Mesenchymal stem cell (in vitro differentiated cells and primary cell): ENCODE results near the gene CLDND1.
"Not testable (repeated sequence)": the region's sequence is repeated elsewhere in the genome, so short reads cannot be mapped to it uniquely, and the experiment has no call there.

ENCODE experiments used
- DNase-seq: peaks from one replicate; pipeline ENCODE4 v3.0.0-alpha.2; 2013
- H2AFZ ChIP-seq: one replicate; pipeline ENCODE4 v1.6.1; 2013; ENCODE audit warnings: low read depth, mild to moderate bottlenecking, control low read depth, inconsistent platforms, low read length, moderate library complexity
- H2AK5ac ChIP-seq: 2 replicates; pipeline ENCODE4 v1.6.1; 2013; ENCODE audit warnings: low read length, moderate library complexity, mild to moderate bottlenecking, inconsistent platforms; ENCODE audit not compliant: severe bottlenecking
- H2BK120ac ChIP-seq: one replicate; pipeline ENCODE4 v1.6.1; 2013; ENCODE audit warnings: low read depth, mild to moderate bottlenecking, inconsistent platforms, low read length, moderate library complexity
- H2BK12ac ChIP-seq, 2 experiments: one replicate each; pipeline ENCODE4 v1.6.1; 2013; ENCODE audit warnings: inconsistent platforms in 2 of 2, low read length in 2 of 2, mild to moderate bottlenecking in 2 of 2, moderate library complexity in 2 of 2, control low read depth in 1 of 2
- H2BK15ac ChIP-seq: one replicate; pipeline ENCODE4 v1.6.1; 2013; ENCODE audit warnings: mild to moderate bottlenecking, low read depth, inconsistent platforms; ENCODE audit not compliant: poor library complexity, severe bottlenecking
- H2BK5ac ChIP-seq: 2 replicates; pipeline ENCODE4 v1.6.1; 2013; ENCODE audit warnings: low read depth, mild to moderate bottlenecking, low read length, control low read depth, inconsistent platforms; ENCODE audit not compliant: poor library complexity, severe bottlenecking
- H3K14ac ChIP-seq, 2 experiments: one replicate each; pipeline ENCODE4 v1.6.1; 2013; ENCODE audit warnings: inconsistent platforms in 2 of 2, low read length in 2 of 2, control low read depth in 1 of 2, mild to moderate bottlenecking in 1 of 2, moderate library complexity in 1 of 2
- H3K18ac ChIP-seq, 2 experiments: one replicate each; pipeline ENCODE4 v1.6.1; 2013; ENCODE audit warnings: inconsistent platforms in 2 of 2, low read length in 2 of 2, control low read depth in 1 of 2, low read depth in 1 of 2, mild to moderate bottlenecking in 1 of 2
- H3K23ac ChIP-seq, 2 experiments: one replicate each; pipeline ENCODE4 v1.6.1; 2013; ENCODE audit warnings: inconsistent platforms in 2 of 2, low read length in 2 of 2, mild to moderate bottlenecking in 2 of 2, moderate library complexity in 2 of 2, control low read depth in 1 of 2
- H3K27ac ChIP-seq: 2 replicates; pipeline ENCODE4 v1.5.1; 2013; ENCODE audit warnings: mild to moderate bottlenecking, moderate library complexity, low read length, control low read depth, inconsistent platforms; ENCODE audit not compliant: poor library complexity, severe bottlenecking
- H3K27me3 ChIP-seq, 2 experiments: 2 replicates each; pipeline versions ENCODE4 v1.6.1 to v1.7.0; 2013; ENCODE audit warnings: low read length in 2 of 2, mild to moderate bottlenecking in 2 of 2, moderate library complexity in 2 of 2, control low read depth in 1 of 2, inconsistent platforms in 1 of 2; ENCODE audit not compliant: control insufficient read depth in 1 of 2, insufficient read depth in 1 of 2
- H3K36me3 ChIP-seq, 2 experiments: 2 replicates each; pipeline versions ENCODE4 v1.6.1 to v1.7.0; 2013; ENCODE audit warnings: low read length in 2 of 2, control low read depth in 1 of 2, inconsistent platforms in 1 of 2, low read depth in 1 of 2, mild to moderate bottlenecking in 1 of 2; ENCODE audit not compliant: insufficient read depth in 2 of 2, control insufficient read depth in 1 of 2
- H3K4ac ChIP-seq, 2 experiments: one replicate each; pipeline ENCODE4 v1.6.1; 2013; ENCODE audit warnings: inconsistent platforms in 2 of 2, low read length in 2 of 2, mild to moderate bottlenecking in 2 of 2, moderate library complexity in 2 of 2, control low read depth in 1 of 2, low read depth in 1 of 2
- H3K4me1 ChIP-seq: 2 replicates; pipeline ENCODE4 v1.6.1; 2013; ENCODE audit warnings: low read depth, low read length, control low read depth; ENCODE audit not compliant: control insufficient read depth, insufficient read depth
- H3K4me2 ChIP-seq: 2 replicates; pipeline ENCODE4 v1.6.1; 2013; ENCODE audit warnings: low read length, mild to moderate bottlenecking, inconsistent platforms; ENCODE audit not compliant: poor library complexity, severe bottlenecking
- H3K4me3 ChIP-seq, 2 experiments: 2 replicates each; pipeline versions ENCODE4 v1.5.1 to v1.7.0; 2013; ENCODE audit warnings: low read length in 2 of 2, mild to moderate bottlenecking in 2 of 2, control low read depth in 1 of 2, low read depth in 1 of 2; ENCODE audit not compliant: insufficient read depth in 1 of 2
- H3K79me1 ChIP-seq: replicated peaks from 2 replicates; pipeline ENCODE4 v1.6.1; 2013; ENCODE audit warnings: mild to moderate bottlenecking, control low read depth, low read length, inconsistent platforms; ENCODE audit not compliant: poor library complexity, severe bottlenecking
- H3K9ac ChIP-seq: 2 replicates; pipeline ENCODE4 v1.7.0; 2013; ENCODE audit warnings: mild to moderate bottlenecking, low read length, moderate library complexity
- H3K9me3 ChIP-seq: 2 replicates; pipeline ENCODE4 v1.7.0; 2013; ENCODE audit warnings: mild to moderate bottlenecking, low read length; ENCODE audit not compliant: control insufficient read depth
- H4K8ac ChIP-seq: one replicate; pipeline ENCODE4 v1.6.1; 2013; ENCODE audit warnings: inconsistent platforms, mild to moderate bottlenecking, low read length, moderate library complexity
- H4K91ac ChIP-seq: one replicate; pipeline ENCODE4 v1.6.1; 2013; ENCODE audit warnings: mild to moderate bottlenecking, low read length, inconsistent platforms
- WGBS: methylation state at CpG from one replicate; pipeline ENCODE4 v1.1.7; 2013; ENCODE audit warnings: mixed read lengths; 5-methylcytosine and 5-hydroxymethylcytosine counted together

Gene CLDND1

DNA sequence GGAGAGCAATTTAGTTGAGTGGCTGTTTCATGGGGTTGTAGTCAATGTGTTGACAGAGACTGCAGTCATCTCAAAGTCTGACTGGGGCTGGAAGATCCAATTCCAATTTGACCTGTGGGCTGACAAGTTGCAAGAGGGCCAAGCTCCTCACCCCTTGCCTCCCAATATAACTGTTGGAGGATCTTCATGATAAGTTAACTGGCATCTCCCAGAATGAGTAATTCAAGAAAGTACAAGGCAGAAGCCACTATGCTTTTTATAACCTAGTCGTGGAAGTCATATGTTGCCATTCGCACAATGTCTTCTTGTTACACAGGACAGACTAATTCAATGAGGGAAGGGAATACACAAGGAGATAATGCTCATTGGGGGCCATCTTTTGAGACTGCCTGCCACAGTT is 38.2 kb upstream of the CLDND1 start:
- Histone ChIP-seq H3K27ac (no peak overlapping the region), H3K4ac (no peak overlapping the region), H3K79me1 (no peaks in the 10 kb centered on the region), H2BK15ac (no peak overlapping the region), H2AK5ac (no peak overlapping the region), H3K9me3 (no peaks in the 10 kb centered on the region), H4K91ac (no peak overlapping the region), H3K4me1 (no peaks in the 10 kb centered on the region), H4K8ac (no peak overlapping the region), H3K14ac (no peak overlapping the region), H3K9ac (no peak overlapping the region), H3K23ac (no peak overlapping the region), H3K27me3 (peaks cover 4 to 11% of the 10 kb centered on the region in 2 experiments), H3K18ac (no peak overlapping the region), H3K4me3 (no peak overlapping the region), H3K36me3 (no peaks in the 10 kb centered on the region), H2BK5ac (no peak overlapping the region), H2BK120ac (no peak overlapping the region), H3K4me2 (no peak overlapping the region), H2AFZ (no peak overlapping the region), H2BK12ac (no peak overlapping the region)
- 100% methylated on average over 2 of the region's 2 CpGs for WGBS
- DNase-seq, result no peak

DNA sequence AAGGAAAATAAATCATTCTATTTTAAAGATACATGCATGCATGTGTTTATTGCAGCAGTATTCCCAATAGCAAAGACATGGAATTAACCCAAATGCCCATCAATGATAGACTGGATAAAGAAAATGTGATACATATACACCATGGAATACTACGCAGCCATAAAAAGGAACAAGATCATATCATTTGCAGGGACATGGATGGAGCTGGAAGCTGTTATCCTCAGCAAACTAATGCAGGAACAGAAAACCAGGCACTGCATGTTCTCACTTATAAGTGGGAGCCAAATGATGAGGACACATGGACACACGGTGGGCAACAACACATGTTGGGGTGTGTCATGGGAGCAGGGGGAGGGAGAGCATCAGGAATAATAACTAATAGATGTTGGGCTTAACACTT is 37.1 kb upstream of the CLDND1 start:
- H2BK12ac ChIP-seq, H4K8ac ChIP-seq, H3K4ac ChIP-seq, H3K4me1 ChIP-seq, H3K4me2 ChIP-seq, H2BK15ac ChIP-seq, H2AFZ ChIP-seq, H4K91ac ChIP-seq, H3K9me3 ChIP-seq, H2BK120ac ChIP-seq, H3K36me3 ChIP-seq, H2AK5ac ChIP-seq, H3K27ac ChIP-seq, H2BK5ac ChIP-seq, DNase-seq, H3K23ac ChIP-seq, H3K4me3 ChIP-seq, H3K14ac ChIP-seq, H3K18ac ChIP-seq, H3K79me1 ChIP-seq, H3K9ac ChIP-seq: not testable (repeated sequence)
- peaks cover 4 to 11% of the 10 kb centered on the region in 2 experiments for H3K27me3 ChIP-seq
- WGBS, result 100% methylated on average over 2 of the region's 2 CpGs

DNA sequence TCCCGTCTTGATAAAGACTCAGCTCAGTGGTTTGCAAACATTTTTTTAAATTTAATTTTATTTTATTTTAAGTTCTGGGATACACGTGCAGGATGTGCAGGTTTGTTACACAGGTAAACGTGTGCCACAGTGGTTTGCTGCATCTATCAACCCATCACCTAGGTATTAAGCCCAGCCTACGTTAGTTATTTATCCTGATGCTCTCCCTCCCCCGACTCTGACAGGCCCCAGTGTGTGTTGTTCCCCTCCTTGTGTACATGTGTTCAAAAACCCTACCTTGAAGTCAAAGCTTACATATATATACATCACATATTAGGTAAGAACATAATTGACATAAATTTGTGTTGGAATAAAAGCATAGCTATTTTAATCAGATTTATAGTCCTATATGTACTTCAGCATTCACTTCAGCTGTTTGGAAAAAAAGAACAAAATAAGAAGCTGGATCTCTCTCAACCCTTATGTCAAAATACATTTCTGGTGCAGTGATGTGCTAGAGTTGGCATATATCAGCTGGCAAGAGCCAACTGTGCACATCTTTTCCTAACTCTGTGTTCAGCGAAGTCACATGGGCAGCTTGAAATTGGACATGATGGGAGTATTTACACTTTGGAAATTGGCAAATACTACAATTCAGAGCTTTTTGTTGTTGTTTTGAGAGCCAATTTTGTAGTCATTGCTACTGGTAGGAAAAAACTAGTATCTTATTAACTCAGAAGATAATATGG is 35.6 kb upstream of the CLDND1 start:
- Histone ChIP-seq H3K9me3 (no peaks in the 10 kb centered on the region), H2BK15ac (no peak overlapping the region), H3K79me1 (no peaks in the 10 kb centered on the region), H2AK5ac (no peak overlapping the region), H3K18ac (no peak overlapping the region), H3K4me2 (no peak overlapping the region), H2BK120ac (no peak overlapping the region), H3K27ac (no peak overlapping the region), H3K36me3 (no peaks in the 10 kb centered on the region), H4K8ac (no peak overlapping the region), H3K9ac (no peak overlapping the region), H3K23ac (no peak overlapping the region), H2AFZ (no peak overlapping the region), H2BK5ac (no peak overlapping the region), H3K27me3 (peaks cover 4 to 11% of the 10 kb centered on the region in 2 experiments), H2BK12ac (no peak overlapping the region), H3K4me3 (no peak overlapping the region), H3K4me1 (no peaks in the 10 kb centered on the region), H3K4ac (no peak overlapping the region), H3K14ac (no peak overlapping the region), H4K91ac (no peak overlapping the region)
- 89% methylated on average over 4 of the region's 6 CpGs for WGBS
- no peak for DNase-seq

DNA sequence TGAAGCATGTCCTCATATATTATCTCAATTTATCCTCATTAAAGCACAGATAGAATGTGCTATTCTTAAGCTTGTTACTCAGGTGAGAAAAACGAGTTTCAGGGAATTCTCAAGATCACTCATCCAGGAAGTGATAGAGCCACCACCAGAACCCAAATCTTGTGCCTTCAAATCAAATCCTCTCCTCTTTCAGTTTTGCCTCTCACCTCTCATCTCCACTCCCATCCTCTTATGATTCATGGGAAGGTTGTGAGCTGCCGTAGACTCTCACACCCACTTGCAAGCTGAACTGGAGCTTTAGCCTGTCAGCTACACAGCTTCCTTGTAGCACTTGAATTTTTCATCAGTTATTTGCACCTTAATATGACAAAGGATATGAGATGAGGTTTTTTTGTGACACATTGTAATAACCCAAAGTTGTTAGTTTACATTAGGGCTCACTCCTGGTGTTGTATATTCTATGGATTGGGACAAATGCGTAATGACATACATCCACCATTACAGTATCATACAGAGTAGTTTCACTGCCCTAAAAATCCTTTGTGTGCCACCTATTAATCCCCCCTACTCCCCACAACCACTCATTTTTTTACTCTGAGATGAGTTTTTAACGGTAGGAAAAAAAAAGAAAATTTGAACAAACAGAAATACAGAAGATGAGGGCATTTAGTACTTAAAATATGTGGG is 34.8 kb upstream of the CLDND1 start:
- Histone ChIP-seq H3K23ac (no peak overlapping the region), H4K91ac (no peak overlapping the region), H2AK5ac (no peak overlapping the region), H2BK120ac (no peak overlapping the region), H3K4me2 (no peak overlapping the region), H3K79me1 (no peaks in the 10 kb centered on the region), H2AFZ (no peak overlapping the region), H3K9ac (no peak overlapping the region), H3K14ac (no peak overlapping the region), H2BK15ac (no peak overlapping the region), H2BK5ac (no peak overlapping the region), H3K27me3 (peaks cover 4 to 15% of the 10 kb centered on the region in 2 experiments), H3K27ac (no peak overlapping the region), H3K36me3 (no peaks in the 10 kb centered on the region), H4K8ac (no peak overlapping the region), H3K9me3 (no peaks in the 10 kb centered on the region), H3K4ac (no peak overlapping the region), H2BK12ac (no peak overlapping the region), H3K18ac (no peak overlapping the region), H3K4me1 (no peaks in the 10 kb centered on the region), H3K4me3 (no peak overlapping the region)
- 72% methylated on average over 2 of the region's 4 CpGs for WGBS
- no peak for DNase-seq
